HEK293 (cell line): ENCODE results near the gene FLNC.

Experiments
- CTCF ChIA-PET: fragments of 350-600 bp; formaldehyde crosslinking; extraction: SDS; loops from one replicate; lab custom pipeline; 2021; ENCODE audit warnings: antibody characterized with exemption; lab: Yijun Ruan, JAX
- POLR2A ChIA-PET: fragments of 300-600 bp; formaldehyde crosslinking; extraction: SDS; loops from one replicate; lab custom pipeline; 2020; ENCODE audit warnings: antibody characterized with exemption, inconsistent platforms; lab: Yijun Ruan, JAX
- H3K27ac ChIP-seq: fragments of 200-500 bp; sonication (Bioruptor generic); 2 replicates; pipeline ENCODE4 v1.5.1; 2014; ENCODE audit warnings: low read depth, low read length, control low read depth, inconsistent platforms; ENCODE audit errors: extremely low read depth
- H3K36me3 ChIP-seq, 2 experiments: fragments of 200-500 bp in 1 of 2; sonication (Bioruptor generic) in 1 of 2; 1 replicate in 1 of 2; 2 replicates in 1 of 2; pipeline ENCODE4 v1.5.1; 2014 to 2017; ENCODE audit warnings: inconsistent platforms in 2 of 2, low read length in 2 of 2; ENCODE audit not compliant: control insufficient read depth in 2 of 2, insufficient read depth in 1 of 2
- H3K4me1 ChIP-seq: fragments of 200-500 bp; sonication (Bioruptor generic); 2 replicates; pipeline ENCODE4 v1.5.1; 2014; ENCODE audit warnings: mild to moderate bottlenecking, low read length, inconsistent platforms; ENCODE audit not compliant: control insufficient read depth, insufficient read depth
- H3K4me3 ChIP-seq: 2 replicates; pipeline ENCODE4 v1.5.1; 2011; ENCODE audit warnings: low read depth, mild to moderate bottlenecking, control low read depth, low read length, moderate library complexity
- H3K9me3 ChIP-seq: fragments of 200-500 bp; sonication (Bioruptor generic); 2 replicates; pipeline ENCODE4 v1.5.1; 2014; ENCODE audit warnings: low read depth, low read length, inconsistent platforms; ENCODE audit not compliant: control insufficient read depth, insufficient read depth
- GLIS1 ChIP-seq: fragments of 450-650 bp; formaldehyde crosslinking; IDR thresholded peaks from 2 replicates; pipeline ENCODE4 v1.5.1; 2016; ENCODE audit warnings: missing biosample characterization, missing genetic modification characterization
- KLF16 ChIP-seq: fragments of 450-650 bp; formaldehyde crosslinking; IDR thresholded peaks from 2 replicates; pipeline ENCODE4 v1.5.1; 2017; ENCODE audit warnings: missing biosample characterization, missing genetic modification characterization
- SALL2 ChIP-seq: fragments of 450-650 bp; formaldehyde crosslinking; IDR thresholded peaks from 2 replicates; pipeline ENCODE4 v1.5.0; 2017; ENCODE audit warnings: missing biosample characterization, mild to moderate bottlenecking, missing genetic modification characterization, borderline replicate concordance
- SP2 ChIP-seq: fragments of 450-650 bp; formaldehyde crosslinking; IDR thresholded peaks from 2 replicates; pipeline ENCODE4 v1.5.1; 2016; ENCODE audit warnings: missing biosample characterization, missing genetic modification characterization
- ZBTB8A ChIP-seq: fragments of 450-650 bp; formaldehyde crosslinking; IDR thresholded peaks from 2 replicates; pipeline ENCODE4 v1.5.1; 2016; ENCODE audit warnings: missing biosample characterization, missing genetic modification characterization
- ZFP69B ChIP-seq: fragments of 450-650 bp; formaldehyde crosslinking; IDR thresholded peaks from 2 replicates; pipeline ENCODE4 v1.5.1; 2016; ENCODE audit warnings: missing biosample characterization, missing genetic modification characterization
- ZIC2 ChIP-seq: fragments of 450-650 bp; formaldehyde crosslinking; IDR thresholded peaks from 2 replicates; pipeline ENCODE4 v1.5.1; 2016; ENCODE audit warnings: missing biosample characterization, missing genetic modification characterization
- ZNF114 ChIP-seq: fragments of 450-650 bp; formaldehyde crosslinking; IDR thresholded peaks from 2 replicates; pipeline ENCODE4 v1.5.0; 2017; ENCODE audit warnings: missing biosample characterization, missing genetic modification characterization
- ZNF341 ChIP-seq: fragments of 450-650 bp; formaldehyde crosslinking; IDR thresholded peaks from 2 replicates; pipeline ENCODE4; 2016; ENCODE audit warnings: low read depth, missing biosample characterization, missing genetic modification characterization
- ZNF350 ChIP-seq: fragments of 450-650 bp; formaldehyde crosslinking; IDR thresholded peaks from 2 replicates; pipeline ENCODE4 v1.5.0; 2017; ENCODE audit warnings: missing biosample characterization, mild to moderate bottlenecking, missing genetic modification characterization
- ZNF660 ChIP-seq: fragments of 450-650 bp; IDR thresholded peaks from 2 replicates; pipeline ENCODE4 v1.5.1; 2018; ENCODE audit warnings: missing biosample characterization, mild to moderate bottlenecking, missing genetic modification characterization
- ZNF837 ChIP-seq: fragments of 450-650 bp; formaldehyde crosslinking; IDR thresholded peaks from 2 replicates; pipeline ENCODE4 v1.5.1; 2016; ENCODE audit warnings: missing biosample characterization, missing genetic modification characterization
- TF ChIP-seq, protein P1 (sequence below): fragments of 450-650 bp; formaldehyde crosslinking; IDR thresholded peaks from 2 replicates; pipeline ENCODE4 v1.5.1; 2016; ENCODE audit warnings: missing biosample characterization, missing genetic modification characterization
- TF ChIP-seq, protein P2 (sequence below): fragments of 450-650 bp; formaldehyde crosslinking; IDR thresholded peaks from 2 replicates; pipeline ENCODE4 v1.5.1; 2017; ENCODE audit warnings: missing biosample characterization, missing genetic modification characterization
- TF ChIP-seq, protein P3 (sequence below): fragments of 450-650 bp; formaldehyde crosslinking; conservative IDR thresholded peaks from 2 replicates; pipeline ENCODE4 v1.5.1; 2016; ENCODE audit warnings: low read depth, missing biosample characterization, missing genetic modification characterization

The FLNC gene

GRCh38 chr7:128831178-128831993 lies 1.2 kb downstream of the FLNC start:
- Histone ChIP-seq H3K4me3 (peak overlapping the region; percentile 56), H3K27ac (no peak overlapping the region), H3K9me3 (no peaks in the 10 kb centered on the region), H3K4me1 (no peaks in the 10 kb centered on the region), H3K36me3 (peaks cover 0 to 19% of the 10 kb centered on the region in 2 experiments; a peak in 1 of 3 replicates)
- ChIA-PET POLR2A (interaction anchor here (0.8 to 1.5 kb wide), 2 partner anchors 31 to 92 kb away, joined by 3 to 6 read pairs; partner anchors contain the start of genes ATP6V1F and CALU), CTCF (interaction anchor here (0.9 kb wide), 1 partner anchor 32 kb away, joined by 5 read pairs; no protein-coding TSS in a partner anchor)
- TF ChIP-seq ZBTB8A (tag by site-specific recombination) (peak; percentile 38; the same call in 1 of the 2 replicates), ZNF837 (tag by site-specific recombination) (no peak), ZNF350 (tag by site-specific recombination) (no peak), GLIS1 (tag by site-specific recombination) (peak; percentile 61), ZIC2 (peak; percentile 21; the same call in 1 of the 2 replicates)

DNA sequence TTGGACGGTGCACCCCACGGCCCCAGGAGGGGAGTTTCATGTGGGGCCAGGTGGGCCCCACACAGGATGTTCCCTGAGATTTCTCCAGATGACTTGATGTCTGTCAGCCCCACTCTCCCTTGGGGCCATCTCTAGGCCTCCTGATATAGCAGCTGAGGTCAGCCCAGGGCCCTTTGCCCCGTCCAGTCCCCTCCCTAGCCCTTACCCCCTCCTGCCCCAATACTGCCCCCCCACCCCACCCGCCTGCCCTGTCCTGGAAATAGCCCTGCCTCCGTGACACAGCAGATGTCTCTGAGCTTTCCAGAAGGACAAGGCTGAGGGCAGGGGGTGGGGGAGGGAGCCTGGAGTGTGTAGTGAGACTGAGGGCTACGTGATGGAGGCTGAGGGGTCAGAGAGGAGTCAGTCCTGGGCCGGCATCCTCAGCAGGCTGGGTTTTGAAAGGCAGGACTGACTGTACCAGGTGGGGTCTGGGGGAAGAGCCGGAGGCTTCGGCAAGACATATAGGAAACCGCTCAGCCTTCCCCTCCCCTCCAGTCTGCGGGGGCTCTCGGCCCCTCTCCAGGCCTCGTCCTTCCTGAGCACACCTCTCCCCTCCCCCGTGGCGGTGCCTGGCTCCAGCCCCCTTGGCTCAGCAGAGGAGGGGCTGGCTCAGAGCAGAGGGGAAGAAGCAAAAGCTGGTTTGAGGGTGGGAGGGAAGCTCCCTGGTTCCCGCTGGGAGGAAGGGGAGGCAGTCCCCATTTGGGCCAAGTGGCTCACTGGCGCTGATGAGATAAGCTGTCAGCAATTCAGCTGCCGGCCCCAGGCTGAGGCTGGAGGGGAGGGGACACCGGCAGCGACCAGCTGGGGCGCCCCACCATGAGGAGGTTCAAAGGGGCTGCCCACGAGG lies 2.0 kb downstream of the FLNC start:
- no peaks in the 10 kb centered on the region for H3K4me1 ChIP-seq
- ChIA-PET POLR2A (interaction anchor here (0.8 to 1.5 kb wide), 2 partner anchors 30 to 93 kb away, joined by 3 to 6 read pairs; partner anchors contain the start of genes ATP6V1F and CALU), CTCF (interaction anchor here (0.6 to 1.2 kb wide), 3 partner anchors 9 to 31 kb away, joined by 3 to 4 read pairs (median 4); no protein-coding TSS in a partner anchor)
- TF ChIP-seq ZNF660 (tag by site-specific recombination) = 0 out of 2 replicates have a peak, but pooled peaks have one; percentile 12
- peak; percentile 42 for TF ChIP-seq ZNF341 (tag by site-specific recombination)
- peak; percentile 10; the same call in 1 of the 2 replicates for TF ChIP-seq SP2
- TF ChIP-seq SALL2 (tag by site-specific recombination) = no peak
- TF ChIP-seq, protein P1, sequence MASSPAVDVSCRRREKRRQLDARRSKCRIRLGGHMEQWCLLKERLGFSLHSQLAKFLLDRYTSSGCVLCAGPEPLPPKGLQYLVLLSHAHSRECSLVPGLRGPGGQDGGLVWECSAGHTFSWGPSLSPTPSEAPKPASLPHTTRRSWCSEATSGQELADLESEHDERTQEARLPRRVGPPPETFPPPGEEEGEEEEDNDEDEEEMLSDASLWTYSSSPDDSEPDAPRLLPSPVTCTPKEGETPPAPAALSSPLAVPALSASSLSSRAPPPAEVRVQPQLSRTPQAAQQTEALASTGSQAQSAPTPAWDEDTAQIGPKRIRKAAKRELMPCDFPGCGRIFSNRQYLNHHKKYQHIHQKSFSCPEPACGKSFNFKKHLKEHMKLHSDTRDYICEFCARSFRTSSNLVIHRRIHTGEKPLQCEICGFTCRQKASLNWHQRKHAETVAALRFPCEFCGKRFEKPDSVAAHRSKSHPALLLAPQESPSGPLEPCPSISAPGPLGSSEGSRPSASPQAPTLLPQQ (tag by site-specific recombination) = peak; percentile 92; the same call in 1 of the 2 replicates
- peak; percentile 78 for TF ChIP-seq ZIC2
- TF ChIP-seq ZFP69B = peak; percentile 86
- no peak for TF ChIP-seq ZNF114 (tag by site-specific recombination)
- no peak for TF ChIP-seq KLF16 (tag by site-specific recombination)
- TF ChIP-seq, protein P2, sequence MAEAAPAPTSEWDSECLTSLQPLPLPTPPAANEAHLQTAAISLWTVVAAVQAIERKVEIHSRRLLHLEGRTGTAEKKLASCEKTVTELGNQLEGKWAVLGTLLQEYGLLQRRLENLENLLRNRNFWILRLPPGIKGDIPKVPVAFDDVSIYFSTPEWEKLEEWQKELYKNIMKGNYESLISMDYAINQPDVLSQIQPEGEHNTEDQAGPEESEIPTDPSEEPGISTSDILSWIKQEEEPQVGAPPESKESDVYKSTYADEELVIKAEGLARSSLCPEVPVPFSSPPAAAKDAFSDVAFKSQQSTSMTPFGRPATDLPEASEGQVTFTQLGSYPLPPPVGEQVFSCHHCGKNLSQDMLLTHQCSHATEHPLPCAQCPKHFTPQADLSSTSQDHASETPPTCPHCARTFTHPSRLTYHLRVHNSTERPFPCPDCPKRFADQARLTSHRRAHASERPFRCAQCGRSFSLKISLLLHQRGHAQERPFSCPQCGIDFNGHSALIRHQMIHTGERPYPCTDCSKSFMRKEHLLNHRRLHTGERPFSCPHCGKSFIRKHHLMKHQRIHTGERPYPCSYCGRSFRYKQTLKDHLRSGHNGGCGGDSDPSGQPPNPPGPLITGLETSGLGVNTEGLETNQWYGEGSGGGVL (tag by site-specific recombination) = peak; percentile 59
- TF ChIP-seq, protein P3, sequence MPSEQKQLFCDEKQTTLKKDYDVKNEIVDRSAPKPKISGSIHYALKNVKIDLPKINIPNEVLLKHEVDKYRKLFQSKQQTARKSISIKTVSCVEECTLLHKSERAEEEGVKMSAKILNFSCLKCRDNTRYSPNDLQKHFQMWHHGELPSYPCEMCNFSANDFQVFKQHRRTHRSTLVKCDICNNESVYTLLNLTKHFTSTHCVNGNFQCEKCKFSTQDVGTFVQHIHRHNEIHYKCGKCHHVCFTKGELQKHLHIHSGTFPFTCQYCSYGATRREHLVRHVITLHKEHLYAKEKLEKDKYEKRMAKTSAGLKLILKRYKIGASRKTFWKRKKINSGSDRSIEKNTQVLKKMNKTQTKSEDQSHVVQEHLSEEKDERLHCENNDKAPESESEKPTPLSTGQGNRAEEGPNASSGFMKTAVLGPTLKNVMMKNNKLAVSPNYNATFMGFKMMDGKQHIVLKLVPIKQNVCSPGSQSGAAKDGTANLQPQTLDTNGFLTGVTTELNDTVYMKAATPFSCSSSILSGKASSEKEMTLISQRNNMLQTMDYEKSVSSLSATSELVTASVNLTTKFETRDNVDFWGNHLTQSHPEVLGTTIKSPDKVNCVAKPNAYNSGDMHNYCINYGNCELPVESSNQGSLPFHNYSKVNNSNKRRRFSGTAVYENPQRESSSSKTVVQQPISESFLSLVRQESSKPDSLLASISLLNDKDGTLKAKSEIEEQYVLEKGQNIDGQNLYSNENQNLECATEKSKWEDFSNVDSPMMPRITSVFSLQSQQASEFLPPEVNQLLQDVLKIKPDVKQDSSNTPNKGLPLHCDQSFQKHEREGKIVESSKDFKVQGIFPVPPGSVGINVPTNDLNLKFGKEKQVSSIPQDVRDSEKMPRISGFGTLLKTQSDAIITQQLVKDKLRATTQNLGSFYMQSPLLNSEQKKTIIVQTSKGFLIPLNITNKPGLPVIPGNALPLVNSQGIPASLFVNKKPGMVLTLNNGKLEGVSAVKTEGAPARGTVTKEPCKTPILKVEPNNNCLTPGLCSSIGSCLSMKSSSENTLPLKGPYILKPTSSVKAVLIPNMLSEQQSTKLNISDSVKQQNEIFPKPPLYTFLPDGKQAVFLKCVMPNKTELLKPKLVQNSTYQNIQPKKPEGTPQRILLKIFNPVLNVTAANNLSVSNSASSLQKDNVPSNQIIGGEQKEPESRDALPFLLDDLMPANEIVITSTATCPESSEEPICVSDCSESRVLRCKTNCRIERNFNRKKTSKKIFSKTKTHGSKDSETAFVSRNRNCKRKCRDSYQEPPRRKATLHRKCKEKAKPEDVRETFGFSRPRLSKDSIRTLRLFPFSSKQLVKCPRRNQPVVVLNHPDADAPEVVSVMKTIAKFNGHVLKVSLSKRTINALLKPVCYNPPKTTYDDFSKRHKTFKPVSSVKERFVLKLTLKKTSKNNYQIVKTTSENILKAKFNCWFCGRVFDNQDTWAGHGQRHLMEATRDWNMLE = no peak
- H3K27ac ChIP-seq = no peak overlapping the region
- peaks cover 0 to 27% of the 10 kb centered on the region in 2 experiments; a peak in 1 of 3 replicates for H3K36me3 ChIP-seq
- H3K9me3 ChIP-seq = no peaks in the 10 kb centered on the region
- no peak overlapping the region; the same call in 1 of the 2 replicates for H3K4me3 ChIP-seq
